Activated effector memory CD4-positive, alpha-beta T cell treated with Interleukin-2 at 50 U/mL for 16 hours (primary cell): ENCODE measurements around the gene PPDPF.
"Not testable (repeated sequence)": the region's sequence is repeated elsewhere in the genome, so short reads cannot be mapped to it uniquely, and the experiment has no call there.

ENCODE experiments used
- DNase-seq: peaks from one replicate; pipeline ENCODE4 v3.0.0-alpha.2; 2020

Gene PPDPF

GRCh38 chr20:63520504-63520933, at the start of gene PPDPF:
Gene PPDPF (plus strand): TSS chr20:63520765. CDS start chr20:63521309, 544 bp downstream.
- peak; percentile 80 for DNase-seq

- no peak for DNase-seq
Observed at GRCh38 chr20:63471002-63471716, 49.4 kb upstream of the PPDPF start.

- DNase-seq = no peak
Observed at GRCh38 chr20:63471717-63471980, 48.9 kb upstream of the PPDPF start.

- no peak for DNase-seq
Observed at GRCh38 chr20:63471981-63472831, 48.4 kb upstream of the PPDPF start, which contains the start of gene KCNQ2. Gene KCNQ2 (minus strand): TSS chr20:63472655. CDS start chr20:63472463, 192 bp downstream.

GRCh38 chr20:63472862-63473390, 47.6 kb upstream of the PPDPF start:
- DNase-seq = no peak

- DNase-seq = no peak
Observed at GRCh38 chr20:63473555-63474449, 46.8 kb upstream of the PPDPF start.

GRCh38 chr20:63475209-63475608, 45.4 kb upstream of the PPDPF start:
- no peak for DNase-seq

GRCh38 chr20:63477061-63477616, 43.4 kb upstream of the PPDPF start:
- no peak for DNase-seq

- no peak for DNase-seq
Observed at GRCh38 chr20:63477944-63478343, 42.6 kb upstream of the PPDPF start.

- DNase-seq = no peak
Observed at GRCh38 chr20:63478346-63479302, 41.9 kb upstream of the PPDPF start.

- DNase-seq = not testable (repeated sequence)
Observed at GRCh38 chr20:63479695-63480419, 40.7 kb upstream of the PPDPF start.

GRCh38 chr20:63481503-63481902, 39.1 kb upstream of the PPDPF start:
- DNase-seq = no peak

GRCh38 chr20:63482021-63482587, 38.5 kb upstream of the PPDPF start:
- DNase-seq = no peak

- no peak for DNase-seq
Observed at GRCh38 chr20:63483834-63484233, 36.7 kb upstream of the PPDPF start.

- no peak for DNase-seq
Observed at GRCh38 chr20:63484236-63484635, 36.3 kb upstream of the PPDPF start.

- DNase-seq = no peak
Observed at GRCh38 chr20:63484651-63485403, 35.7 kb upstream of the PPDPF start.

GRCh38 chr20:63486300-63486855, 34.2 kb upstream of the PPDPF start:
- no peak for DNase-seq

GRCh38 chr20:63487116-63487764, 33.3 kb upstream of the PPDPF start:
- no peak for DNase-seq
